ENCODE results near the gene DYRK1A. TPM values are rescaled to one million over a fixed set of nuclear protein-coding genes. Genes with fewer than 3 reads are reported as not detected.

DYRK1A gene
- total and polyA plus RNA-seq, 11 donors, result 24.5 to 96.6 (median 69.0) TPM

- TF ChIP-seq CTCF (IDR thresholded peaks at IDR 0.05), result no peak
- no peak for TF ChIP-seq POLR2A (IDR thresholded peaks at IDR 0.05)
- peaks cover 0 to 22% (median 12%) of the 10 kb centered on the region in 12 donors for H3K9me3 ChIP-seq
- WGBS, 4 donors, result 90 to 97% (median 95%) methylated on average over 7 of the region's 7 CpGs
- H3K36me3 ChIP-seq, result no peaks in the 10 kb centered on the region
- H3K27me3 ChIP-seq, result no peaks in the 10 kb centered on the region
- H3K27ac ChIP-seq, result no peak overlapping the region
- intact Hi-C loops (cut with DNase I), result no loop called here
- DNase-seq (no peak), ATAC-seq (no peak)
- H3K4me1 ChIP-seq, result no peaks in the 10 kb centered on the region
- no peak overlapping the region for H3K4me3 ChIP-seq
Observed at GRCh38 chr21:37574751-37575150, 208.2 kb downstream of the DYRK1A start.

GRCh38 chr21:37575580-37575979 lies 209.0 kb downstream of the DYRK1A start:
- intact Hi-C loops (cut with DNase I), result no loop called here
- H3K27ac ChIP-seq, result no peak overlapping the region
- ATAC-seq (no peak), DNase-seq (no peak)
- peaks cover 0 to 23% (median 12%) of the 10 kb centered on the region in 12 donors for H3K9me3 ChIP-seq
- no peak overlapping the region for H3K4me3 ChIP-seq
- no peaks in the 10 kb centered on the region for H3K27me3 ChIP-seq
- no peaks in the 10 kb centered on the region for H3K36me3 ChIP-seq
- 71 to 86% (median 84%) methylated on average over 11 of the region's 11 CpGs for WGBS, 4 donors
- no peak for TF ChIP-seq POLR2A (IDR thresholded peaks at IDR 0.05)
- no peak for TF ChIP-seq CTCF (IDR thresholded peaks at IDR 0.05)
- H3K4me1 ChIP-seq, result no peaks in the 10 kb centered on the region

Other genes starting within 250 kb of the DYRK1A start
- gene VPS26C, start 99.4 kb upstream of the DYRK1A start, total RNA-seq, result 10 to 100 TPM; 42.1 to 88.6 (median 53.5) TPM
- gene VPS26C, start 99.4 kb upstream of the DYRK1A start, polyA plus RNA-seq, result 10 to 100 TPM; 18.1 to 56.7 TPM

Measured in heart left ventricle (tissue), 16 donors.